Gastrocnemius medialis (tissue), 4 donors: ENCODE results near the gene USP20.

Experiments
- CTCF ChIP-seq, 5 experiments: fragments of 450-650 bp in 3 of 5; fragments of 200-600 bp in 2 of 5; sonication (generic) in 2 of 5; IDR thresholded peaks in 4 of 5; conservative IDR thresholded peaks in 1 of 5; 1 replicate in 4 of 5; 2 replicates in 1 of 5; pipeline ENCODE4 v1.5.1; 2016 to 2019; ENCODE audit warnings: antibody characterized with exemption in 5 of 5, mild to moderate bottlenecking in 3 of 5, moderate library complexity in 3 of 5
- POLR2A ChIP-seq, 2 donors: fragments of 450-650 bp; IDR thresholded peaks; one replicate each; pipeline ENCODE4 v1.6.1; 2017; ENCODE audit warnings: antibody characterized with exemption in 2 of 2, mild to moderate bottlenecking in 2 of 2, moderate library complexity in 2 of 2

DNA sequence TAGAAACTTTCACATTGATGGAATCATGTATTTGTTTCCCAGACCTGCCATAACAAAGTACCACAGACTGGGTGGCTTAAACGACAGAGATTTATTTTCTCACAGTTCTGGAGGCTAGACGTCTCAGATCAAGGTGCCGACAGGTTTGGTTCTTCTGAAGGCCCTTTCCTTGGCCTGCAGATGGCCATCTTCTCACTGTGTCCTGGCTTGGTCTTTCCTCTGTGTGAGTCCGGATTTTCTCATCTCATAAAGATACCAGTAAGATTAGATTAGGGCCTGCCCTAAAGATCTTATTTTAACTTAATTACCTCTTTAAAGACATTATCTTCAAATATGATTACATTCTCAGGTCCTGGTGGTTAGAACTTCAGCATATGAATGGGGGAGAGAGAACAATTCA lies 5.8 kb downstream of the USP20 start:
- TF ChIP-seq CTCF (IDR thresholded peaks at IDR 0.05 in 4 of 5, conservative IDR thresholded peaks at IDR 0.05 in 1 of 5) (no peak), POLR2A (IDR thresholded peaks at IDR 0.05) (no peak)
